CD4-positive, alpha-beta T cell treated with Interferon gamma for 1 hour (primary cell): ENCODE results near the gene ZFPM1.

Experiments
- DNase-seq: peaks from one replicate; pipeline ENCODE4 v3.0.0-alpha.2; 2020

Gene ZFPM1

DNA sequence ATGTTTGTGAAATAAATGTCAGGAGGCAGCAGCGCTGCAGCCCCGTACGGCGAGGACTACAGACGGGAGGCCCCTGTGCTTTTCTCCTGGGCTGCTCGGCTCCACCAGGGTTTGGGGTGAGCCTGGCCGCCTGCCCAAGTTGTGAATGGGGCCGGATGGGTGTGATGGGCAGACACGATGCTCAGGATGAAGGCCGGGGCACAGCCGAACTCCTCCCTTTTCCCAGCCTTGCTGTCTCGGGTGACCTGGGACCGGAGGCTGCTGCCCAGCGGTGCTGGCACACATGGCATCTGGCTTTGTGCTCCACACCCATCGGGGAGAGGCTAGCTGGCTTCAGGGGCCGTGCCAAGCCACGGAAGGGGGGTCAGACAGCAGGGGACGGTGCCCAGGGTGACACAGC is 34.2 kb upstream of the ZFPM1 start:
- DNase-seq, result no peak

DNA sequence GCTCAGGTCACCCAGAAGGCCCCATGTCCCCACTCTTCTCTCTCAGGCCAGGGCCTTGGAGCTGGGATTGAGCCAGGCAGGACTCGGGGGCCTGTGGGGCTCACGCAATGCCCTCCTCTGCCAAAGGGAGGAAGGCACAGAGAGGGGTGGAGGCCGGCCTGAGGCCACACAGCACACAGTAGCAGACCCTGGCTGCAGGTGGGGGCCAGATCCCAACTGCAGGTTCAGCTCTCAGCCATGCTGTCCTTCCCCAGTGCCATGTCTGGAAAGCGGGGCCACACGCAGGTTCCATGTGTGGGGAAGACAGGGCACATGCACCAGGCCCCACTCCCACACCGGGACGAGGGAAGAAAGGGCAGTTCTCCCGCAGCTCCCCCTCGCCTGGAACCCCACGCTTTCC is 33.3 kb upstream of the ZFPM1 start:
- DNase-seq, result no peak

DNA sequence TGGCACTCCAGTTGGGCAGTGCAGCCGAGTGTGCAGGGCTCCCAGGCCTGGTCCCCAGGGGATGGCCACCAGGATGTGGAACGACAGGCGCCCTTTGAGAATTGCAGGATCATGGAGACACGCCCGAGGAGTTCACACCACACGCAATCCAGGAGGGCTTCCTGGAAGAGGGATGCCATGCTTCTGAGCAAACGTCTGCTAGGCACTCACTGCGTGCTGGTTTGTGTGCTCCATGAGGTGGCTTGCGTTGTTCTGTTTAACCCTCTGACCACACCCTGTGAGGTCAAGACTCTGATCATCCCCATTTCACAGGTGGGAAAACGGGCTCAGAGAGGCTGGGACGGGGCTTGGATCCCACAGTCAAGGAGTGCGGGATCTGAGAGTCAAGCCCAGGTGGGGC is 32.6 kb upstream of the ZFPM1 start:
- DNase-seq, result no peak

DNA sequence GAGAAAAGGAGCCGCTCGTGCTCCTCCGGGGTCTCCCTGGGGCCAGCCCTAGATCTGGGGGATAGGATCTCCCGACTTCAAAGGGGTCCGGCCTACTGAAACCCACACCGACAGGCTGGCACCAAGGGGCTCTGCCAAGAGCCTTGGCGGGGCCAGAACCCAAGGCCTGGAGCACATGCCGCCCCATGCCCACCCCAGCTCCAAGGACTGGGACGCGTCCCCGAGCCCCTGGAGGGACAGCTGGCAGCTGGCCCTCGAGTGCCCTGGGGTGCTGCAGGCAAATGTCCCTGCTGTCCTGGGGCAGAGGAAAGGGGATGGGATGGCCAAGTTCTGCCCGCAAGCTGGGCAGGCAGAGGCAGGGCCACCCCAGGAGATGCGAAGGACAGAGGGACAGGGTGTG is 31.8 kb upstream of the ZFPM1 start:
- DNase-seq, result no peak

DNA sequence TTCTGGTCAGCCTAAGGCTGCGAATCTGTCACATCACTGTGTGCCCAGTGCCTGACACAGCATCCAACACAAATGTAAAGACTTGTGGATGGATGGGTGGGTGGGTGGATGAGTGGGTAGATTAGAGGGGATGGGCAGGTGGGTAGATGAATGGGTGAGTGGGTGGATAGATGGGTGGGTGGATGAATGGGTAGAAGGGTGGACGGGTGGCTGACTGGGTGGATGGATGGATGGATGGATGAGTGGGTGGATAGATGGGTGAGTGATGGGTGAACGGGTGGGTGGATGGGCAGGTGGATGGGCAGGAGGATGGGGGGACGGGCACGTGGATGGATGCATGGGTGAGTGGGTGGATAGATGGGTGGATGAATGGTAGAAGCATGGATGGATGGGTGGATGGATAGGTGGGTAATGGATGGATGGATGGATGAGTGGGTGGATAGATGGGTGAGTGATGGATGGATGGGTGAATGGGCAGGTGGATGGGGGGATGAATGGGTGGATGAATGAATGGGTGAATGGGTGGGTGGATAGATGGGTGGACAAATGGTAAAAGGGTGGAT is 31.1 kb upstream of the ZFPM1 start:
- no peak for DNase-seq

DNA sequence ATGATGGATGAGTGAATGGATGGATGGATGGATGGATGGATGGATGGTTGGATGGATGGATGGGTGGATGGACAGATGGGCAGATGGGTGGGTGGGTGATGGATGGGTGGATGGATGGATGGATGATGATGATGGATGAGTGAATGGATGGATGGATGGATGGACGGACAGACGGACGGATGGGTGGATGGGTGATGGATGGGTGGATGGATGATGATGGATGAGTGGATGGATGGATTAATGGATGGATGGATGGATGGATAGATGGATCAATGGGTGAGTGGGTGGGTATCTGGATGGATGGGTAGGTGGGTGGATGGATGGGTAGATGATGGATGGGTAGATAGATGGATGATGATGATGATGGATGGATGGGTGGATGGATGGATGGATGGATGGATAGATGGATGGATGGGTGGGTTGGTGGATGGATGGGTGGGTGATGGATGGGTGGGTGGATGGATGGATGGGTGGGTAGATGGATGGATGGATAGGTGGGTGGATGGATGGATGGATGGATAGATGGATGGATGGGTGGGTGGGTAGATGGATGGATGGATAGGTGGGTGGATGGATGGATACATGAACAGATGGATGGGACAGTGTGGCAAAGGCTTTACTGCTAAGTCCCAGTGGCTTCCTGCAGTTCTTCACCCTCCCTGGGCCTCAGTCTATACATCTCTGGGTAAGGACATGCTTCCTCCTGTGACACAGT is 30.2 kb upstream of the ZFPM1 start:
- DNase-seq, result no peak

DNA sequence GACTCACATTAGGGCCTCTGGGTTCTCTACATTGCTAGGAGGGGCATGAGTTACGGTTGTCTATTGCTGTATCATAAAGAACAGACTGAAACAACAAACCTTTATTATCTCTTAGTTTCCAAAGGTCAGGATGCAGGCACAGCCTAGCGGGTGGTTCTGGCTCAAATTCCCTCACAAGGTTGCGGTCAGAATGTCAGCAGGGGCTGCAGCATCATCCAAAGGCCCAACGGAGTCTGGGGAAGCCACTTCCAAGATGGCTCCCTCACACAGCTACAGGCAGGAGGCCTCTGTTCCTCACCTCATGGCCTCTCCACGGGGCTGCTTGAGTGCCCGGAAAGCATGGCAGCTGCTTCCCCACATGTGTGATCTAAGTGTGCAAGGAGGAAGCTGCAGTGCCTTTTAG is 29.6 kb upstream of the ZFPM1 start:
- no peak for DNase-seq

DNA sequence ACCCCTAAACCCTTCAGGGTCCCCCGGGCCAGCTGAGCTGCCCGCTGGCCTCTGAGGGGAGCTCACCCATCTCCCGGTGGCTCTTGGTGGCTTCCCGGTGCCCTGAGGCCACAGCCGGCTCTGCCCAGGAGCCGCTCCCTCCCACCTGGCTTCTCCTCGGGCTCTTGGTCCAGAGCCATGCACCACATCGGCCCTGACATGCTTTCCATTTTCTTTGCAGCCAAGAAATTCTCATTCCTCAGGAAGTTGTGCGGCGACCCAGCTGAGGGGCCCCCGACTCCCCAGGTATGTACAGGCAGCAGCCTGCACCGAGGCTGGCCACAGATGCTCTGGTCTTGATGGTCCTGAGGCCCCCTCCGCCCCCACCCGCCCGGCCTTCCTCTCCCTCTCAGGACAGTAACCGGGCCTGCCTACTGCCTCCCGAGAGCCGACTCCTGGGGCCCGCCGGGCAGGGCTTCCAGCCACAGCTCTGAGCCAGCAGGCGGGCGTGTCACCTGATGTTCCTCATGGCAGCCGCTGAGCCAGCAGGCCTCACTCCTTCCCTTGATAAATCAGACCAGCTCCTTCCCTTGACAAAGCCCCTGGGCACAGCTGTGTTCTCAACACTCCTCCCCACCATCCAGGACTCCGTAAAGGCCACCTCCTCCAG is 28.4 kb upstream of the ZFPM1 start:
- no peak for DNase-seq

DNA sequence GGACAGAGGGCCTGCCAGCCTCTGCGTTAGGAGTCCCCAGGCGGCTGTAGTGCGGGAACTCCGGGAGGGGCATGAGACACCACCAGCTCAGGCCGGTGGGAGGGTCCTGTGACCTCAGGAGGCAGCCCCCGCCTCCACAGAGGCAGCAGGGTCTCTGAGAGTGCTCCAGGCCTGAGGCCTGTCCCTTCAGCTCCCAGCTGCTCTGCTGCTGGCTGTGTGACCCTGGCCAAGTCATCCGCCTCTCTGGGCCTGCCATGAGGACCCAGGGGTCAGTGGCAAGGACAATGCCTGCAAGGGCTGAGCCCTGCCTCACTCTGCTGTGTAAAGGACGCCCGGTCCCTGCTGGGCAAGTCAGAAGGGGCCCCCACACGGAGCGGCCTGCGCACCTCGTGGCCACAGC is 27.1 kb upstream of the ZFPM1 start:
- no peak for DNase-seq

DNA sequence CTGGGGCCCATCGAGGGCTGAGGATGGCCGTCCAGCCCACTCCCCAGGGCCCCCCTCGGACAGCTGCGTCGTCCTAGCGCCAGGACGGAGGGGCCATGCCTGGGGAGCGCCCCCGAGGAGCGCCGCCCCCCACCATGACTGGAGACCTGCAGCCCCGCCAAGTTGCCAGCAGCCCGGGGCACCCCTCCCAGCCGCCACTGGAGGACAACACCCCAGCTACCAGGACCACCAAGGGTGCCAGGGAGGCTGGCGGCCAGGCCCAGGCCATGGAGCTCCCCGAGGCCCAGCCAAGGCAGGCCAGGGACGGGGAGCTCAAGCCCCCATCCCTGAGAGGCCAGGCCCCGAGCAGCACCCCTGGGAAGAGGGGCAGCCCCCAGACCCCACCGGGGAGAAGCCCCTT is 25.7 kb upstream of the ZFPM1 start:
- no peak for DNase-seq

DNA sequence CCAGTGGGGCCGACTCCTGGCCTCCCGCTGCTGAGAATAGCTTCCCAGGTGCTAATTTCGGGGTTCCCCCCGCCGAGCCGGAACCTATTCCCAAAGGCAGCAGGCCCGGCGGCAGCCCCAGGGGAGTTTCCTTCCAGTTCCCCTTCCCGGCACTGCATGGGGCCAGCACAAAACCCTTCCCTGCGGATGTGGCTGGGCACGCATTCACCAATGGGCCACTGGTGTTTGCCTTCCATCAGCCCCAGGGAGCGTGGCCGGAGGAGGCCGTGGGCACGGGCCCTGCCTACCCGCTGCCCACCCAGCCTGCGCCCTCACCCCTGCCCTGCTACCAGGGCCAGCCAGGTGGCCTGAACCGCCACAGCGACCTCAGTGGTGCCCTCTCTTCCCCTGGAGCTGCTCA is 24.9 kb upstream of the ZFPM1 start:
- no peak for DNase-seq

DNA sequence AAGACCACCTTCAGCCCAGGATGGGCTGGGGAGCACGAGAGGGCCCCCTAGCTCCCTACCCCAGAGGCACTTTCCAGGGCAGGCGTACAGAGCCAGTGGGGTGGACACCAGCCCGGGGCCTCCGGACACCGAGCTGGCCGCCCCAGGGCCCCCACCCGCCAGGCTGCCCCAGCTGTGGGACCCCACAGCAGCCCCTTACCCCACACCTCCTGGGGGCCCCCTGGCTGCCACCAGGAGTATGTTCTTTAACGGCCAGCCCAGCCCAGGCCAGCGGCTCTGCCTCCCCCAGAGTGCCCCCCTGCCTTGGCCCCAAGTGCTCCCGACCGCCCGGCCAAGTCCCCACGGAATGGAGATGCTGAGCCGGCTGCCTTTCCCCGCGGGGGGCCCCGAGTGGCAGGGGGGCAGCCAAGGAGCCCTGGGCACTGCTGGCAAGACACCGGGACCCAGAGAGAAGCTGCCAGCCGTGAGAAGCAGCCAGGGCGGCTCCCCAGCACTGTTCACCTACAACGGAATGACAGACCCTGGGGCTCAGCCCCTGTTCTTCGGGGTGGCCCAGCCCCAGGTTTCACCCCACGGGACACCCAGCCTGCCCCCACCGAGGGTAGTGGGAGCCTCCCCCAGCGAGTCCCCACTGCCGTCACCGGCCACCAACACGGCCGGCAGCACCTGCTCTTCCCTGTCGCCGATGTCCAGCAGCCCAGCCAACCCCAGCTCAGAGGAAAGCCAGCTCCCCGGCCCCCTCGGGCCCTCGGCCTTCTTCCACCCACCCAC is 24.3 kb upstream of the ZFPM1 start:
- no peak for DNase-seq

DNA sequence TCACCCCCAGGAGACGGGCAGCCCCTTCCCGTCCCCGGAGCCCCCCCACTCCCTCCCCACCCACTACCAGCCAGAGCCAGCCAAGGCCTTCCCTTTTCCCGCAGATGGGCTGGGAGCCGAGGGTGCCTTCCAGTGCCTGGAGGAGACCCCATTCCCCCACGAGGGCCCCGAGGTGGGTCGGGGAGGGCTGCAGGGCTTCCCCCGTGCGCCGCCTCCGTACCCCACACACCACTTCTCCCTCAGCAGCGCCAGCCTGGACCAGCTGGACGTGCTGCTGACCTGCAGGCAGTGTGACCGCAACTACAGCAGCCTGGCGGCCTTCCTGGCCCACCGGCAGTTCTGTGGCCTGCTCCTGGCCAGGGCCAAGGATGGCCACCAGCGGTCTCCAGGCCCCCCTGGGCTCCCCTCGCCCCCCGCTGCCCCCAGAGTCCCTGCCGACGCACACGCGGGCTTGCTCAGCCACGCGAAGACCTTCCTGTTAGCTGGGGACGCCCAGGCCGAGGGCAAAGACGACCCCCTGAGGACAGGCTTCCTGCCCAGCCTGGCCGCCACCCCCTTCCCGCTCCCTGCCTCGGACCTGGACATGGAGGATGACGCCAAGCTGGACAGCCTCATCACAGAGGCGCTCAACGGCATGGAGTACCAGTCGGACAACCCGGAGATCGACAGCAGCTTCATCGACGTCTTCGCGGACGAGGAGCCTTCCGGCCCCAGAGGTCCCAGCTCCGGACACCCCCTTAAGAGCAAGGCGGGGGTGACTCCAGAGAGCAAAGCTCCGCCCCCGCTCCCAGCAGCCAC is 23.5 kb upstream of the ZFPM1 start:
- DNase-seq, result no peak

DNA sequence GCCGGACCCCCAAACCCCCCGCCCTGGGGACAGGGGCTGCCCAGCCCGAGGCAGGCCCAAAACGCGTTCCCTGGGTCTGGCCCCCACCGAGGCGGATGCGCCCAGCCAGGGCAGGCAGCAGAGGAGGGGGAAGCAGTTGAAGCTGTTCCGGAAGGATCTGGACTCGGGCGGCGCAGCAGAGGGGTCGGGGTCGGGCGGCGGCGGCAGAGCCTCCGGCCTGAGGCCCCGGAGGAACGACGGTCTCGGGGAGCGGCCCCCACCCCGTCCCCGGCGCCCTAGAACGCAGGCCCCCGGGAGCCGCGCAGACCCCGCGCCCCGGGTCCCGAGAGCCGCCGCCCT is 22.9 kb upstream of the ZFPM1 start:
- DNase-seq, result no peak

DNA sequence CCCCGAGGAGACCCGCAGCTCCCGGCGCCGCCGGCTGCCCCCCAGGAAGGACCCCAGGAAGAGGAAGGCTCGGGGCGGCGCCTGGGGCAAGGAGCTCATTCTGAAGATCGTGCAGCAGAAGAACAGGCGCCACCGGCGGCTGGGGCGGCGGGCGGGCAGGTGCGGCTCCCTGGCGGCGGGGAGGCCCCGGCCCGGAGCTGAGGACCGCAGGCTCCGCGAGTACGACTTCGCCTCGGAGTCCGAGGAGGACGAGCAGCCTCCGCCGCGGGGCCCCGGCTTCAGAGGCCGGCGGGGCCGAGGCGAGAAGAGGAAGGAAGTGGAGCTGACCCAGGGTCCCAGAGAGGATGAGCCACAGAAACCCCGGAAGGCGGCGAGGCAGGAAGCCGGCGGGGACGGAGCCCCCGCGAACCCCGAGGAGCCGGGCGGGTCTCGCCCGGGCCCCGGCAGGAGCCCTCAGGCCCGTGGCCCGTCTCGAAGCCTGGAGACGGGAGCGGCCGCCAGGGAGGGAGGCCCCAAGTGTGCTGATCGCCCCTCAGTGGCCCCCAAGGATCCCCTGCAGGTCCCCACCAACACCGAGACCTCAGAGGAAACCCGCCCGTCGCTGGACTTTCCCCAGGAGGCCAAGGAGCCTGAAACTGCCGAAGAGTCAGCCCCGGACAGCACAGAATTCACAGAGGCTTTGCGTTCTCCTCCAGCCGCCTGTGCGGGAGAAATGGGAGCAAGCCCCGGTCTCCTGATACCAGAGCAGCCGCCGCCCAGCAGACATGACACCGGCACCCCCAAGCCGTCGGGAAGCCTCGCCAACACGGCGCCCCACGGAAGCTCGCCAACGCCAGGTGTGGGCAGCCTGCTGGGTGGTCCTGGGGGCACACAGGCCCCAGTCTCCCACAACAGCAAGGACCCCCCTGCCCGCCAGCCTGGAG is 22.3 kb upstream of the ZFPM1 start:
- DNase-seq, result peak; percentile 34

DNA sequence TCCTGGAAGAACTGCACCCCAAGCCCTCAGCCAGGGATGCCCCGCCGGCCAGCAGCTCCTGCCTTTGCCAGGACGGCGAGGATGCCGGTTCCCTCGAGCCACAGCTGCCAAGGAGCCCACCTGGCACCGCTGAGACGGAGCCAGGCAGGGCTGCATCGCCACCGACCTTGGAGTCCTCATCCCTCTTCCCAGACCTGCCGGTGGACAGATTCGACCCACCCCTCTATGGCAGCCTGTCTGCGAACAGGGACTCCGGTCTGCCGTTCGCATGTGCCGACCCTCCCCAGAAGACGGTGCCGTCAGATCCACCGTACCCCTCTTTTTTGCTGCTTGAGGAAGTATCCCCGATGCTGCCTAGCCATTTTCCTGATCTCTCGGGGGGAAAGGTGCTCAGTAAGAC is 21.4 kb upstream of the ZFPM1 start:
- no peak for DNase-seq

DNA sequence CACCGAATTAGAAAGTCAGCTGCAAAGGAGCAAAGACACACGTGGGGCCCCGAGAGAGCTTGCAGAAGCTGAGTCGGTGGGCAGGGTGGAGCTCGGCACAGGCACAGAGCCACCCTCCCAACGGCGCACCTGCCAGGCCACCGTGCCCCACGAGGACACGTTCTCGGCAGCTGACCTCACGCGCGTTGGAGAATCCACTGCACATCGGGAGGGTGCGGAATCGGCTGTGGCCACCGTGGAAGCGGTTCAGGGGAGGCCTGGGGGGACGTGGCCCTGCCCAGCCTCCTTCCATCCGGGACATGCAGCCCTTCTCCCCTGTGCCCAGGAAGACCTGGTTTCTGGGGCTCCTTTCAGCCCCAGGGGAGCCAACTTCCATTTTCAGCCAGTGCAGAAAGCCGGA is 20.9 kb upstream of the ZFPM1 start:
- no peak for DNase-seq

DNA sequence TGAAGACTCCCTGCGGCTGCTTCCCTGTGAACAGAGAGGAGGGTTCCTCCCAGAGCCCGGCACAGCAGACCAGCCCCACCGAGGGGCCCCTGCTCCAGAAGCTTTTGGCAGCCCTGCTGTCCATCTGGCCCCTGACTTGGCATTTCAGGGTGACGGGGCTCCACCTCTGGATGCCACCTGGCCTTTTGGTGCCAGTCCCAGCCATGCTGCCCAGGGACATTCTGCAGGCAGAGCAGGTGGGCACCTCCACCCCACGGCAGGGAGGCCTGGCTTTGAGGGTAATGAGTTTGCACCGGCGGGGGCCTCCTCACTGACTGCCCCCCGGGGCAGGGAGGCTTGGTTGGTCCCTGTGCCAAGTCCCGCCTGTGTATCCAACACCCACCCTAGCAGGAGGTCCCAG is 20.3 kb upstream of the ZFPM1 start:
- DNase-seq, result no peak

DNA sequence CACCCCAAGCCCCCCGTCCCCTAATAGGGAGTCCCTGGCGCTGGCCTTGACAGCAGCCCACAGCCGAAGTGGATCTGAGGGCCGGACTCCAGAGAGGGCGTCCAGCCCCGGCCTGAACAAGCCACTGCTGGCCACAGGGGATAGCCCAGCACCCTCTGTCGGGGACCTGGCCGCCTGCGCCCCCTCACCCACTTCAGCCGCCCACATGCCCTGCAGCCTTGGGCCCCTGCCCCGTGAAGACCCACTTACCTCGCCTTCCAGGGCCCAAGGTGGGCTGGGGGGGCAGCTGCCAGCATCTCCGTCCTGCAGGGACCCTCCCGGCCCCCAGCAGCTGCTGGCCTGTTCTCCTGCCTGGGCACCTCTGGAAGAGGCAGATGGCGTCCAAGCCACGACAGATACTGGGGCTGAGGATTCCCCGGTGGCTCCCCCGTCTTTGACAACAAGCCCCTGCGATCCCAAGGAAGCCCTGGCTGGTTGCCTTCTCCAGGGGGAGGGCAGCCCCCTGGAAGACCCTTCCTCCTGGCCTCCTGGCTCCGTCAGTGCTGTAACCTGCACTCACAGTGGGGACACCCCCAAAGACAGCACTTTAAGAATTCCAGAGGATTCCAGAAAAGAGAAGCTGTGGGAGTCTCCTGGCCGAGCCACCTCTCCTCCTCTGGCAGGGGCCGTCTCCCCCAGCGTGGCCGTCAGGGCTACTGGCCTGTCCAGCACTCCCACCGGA is 19.3 kb upstream of the ZFPM1 start:
- DNase-seq, result no peak

DNA sequence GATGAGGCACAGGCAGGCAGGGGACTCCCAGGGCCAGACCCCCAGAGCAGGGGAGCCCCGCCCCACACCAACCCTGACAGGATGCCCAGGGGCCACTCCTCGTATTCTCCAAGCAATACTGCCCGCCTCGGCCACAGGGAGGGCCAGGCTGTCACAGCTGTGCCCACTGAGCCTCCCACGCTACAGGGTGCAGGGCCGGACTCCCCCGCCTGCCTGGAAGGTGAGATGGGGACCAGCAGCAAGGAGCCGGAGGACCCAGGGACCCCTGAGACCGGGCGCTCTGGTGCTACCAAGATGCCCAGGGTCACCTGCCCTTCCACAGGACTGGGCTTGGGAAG is 18.8 kb upstream of the ZFPM1 start:
- no peak for DNase-seq

DNA sequence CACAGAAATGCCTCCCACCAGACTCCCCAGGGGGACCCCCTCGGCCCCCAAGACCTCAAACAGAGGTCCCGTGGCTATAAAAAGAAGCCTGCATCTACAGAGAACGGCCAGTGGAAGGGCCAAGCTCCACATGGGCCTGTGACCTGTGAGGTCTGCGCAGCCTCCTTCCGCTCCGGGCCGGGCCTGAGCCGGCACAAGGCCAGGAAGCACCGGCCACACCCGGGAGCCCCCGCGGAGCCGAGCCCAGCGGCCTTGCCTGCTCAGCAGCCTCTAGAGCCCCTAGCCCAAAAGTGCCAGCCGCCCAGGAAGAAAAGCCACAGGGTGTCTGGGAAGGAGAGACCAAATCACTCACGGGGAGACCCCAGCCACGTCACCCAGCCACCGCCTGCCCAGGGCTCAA is 18.3 kb upstream of the ZFPM1 start:
- DNase-seq, result no peak
